ENCODE data around the gene NSMCE3.

Gene NSMCE3

GRCh38 chr15:29269485-29270168 is at the start of gene NSMCE3:
Gene NSMCE3 (minus strand): TSS chr15:29269822. CDS start chr15:29269705, 117 bp downstream.
- peak; percentile 75 for DNase-seq (ENCODE audit: low read depth)

GRCh38 chr15:29316422-29316821 is 46.8 kb upstream of the NSMCE3 start:
- no peak for DNase-seq (ENCODE audit: low read depth)

- DNase-seq (ENCODE audit: low read depth), result peak; percentile 1
Measured at GRCh38 chr15:29312387-29312786, 42.8 kb upstream of the NSMCE3 start.

GRCh38 chr15:29311696-29312095 is 42.1 kb upstream of the NSMCE3 start:
- DNase-seq (ENCODE audit: low read depth), result no peak

- no peak for DNase-seq (ENCODE audit: low read depth)
Measured at GRCh38 chr15:29309139-29309538, 39.5 kb upstream of the NSMCE3 start.

- no peak for DNase-seq (ENCODE audit: low read depth)
Measured at GRCh38 chr15:29308299-29308698, 38.7 kb upstream of the NSMCE3 start.

- DNase-seq (ENCODE audit: low read depth), result no peak
Measured at GRCh38 chr15:29305556-29305955, 35.9 kb upstream of the NSMCE3 start.

- no peak for DNase-seq (ENCODE audit: low read depth)
Measured at GRCh38 chr15:29302871-29303270, 33.2 kb upstream of the NSMCE3 start.

GRCh38 chr15:29299784-29300183 is 30.2 kb upstream of the NSMCE3 start:
- no peak for DNase-seq (ENCODE audit: low read depth)

- DNase-seq (ENCODE audit: low read depth), result no peak
Measured at GRCh38 chr15:29299331-29299730, 29.7 kb upstream of the NSMCE3 start.

GRCh38 chr15:29294732-29295325 is 25.2 kb upstream of the NSMCE3 start:
- DNase-seq (ENCODE audit: low read depth), result no peak

GRCh38 chr15:29291067-29291845 is 21.6 kb upstream of the NSMCE3 start:
- DNase-seq (ENCODE audit: low read depth), result no peak

- DNase-seq (ENCODE audit: low read depth), result no peak
Measured at GRCh38 chr15:29289173-29289572, 19.6 kb upstream of the NSMCE3 start.

GRCh38 chr15:29285386-29285785 is 15.8 kb upstream of the NSMCE3 start:
- no peak for DNase-seq (ENCODE audit: low read depth)

- no peak for DNase-seq (ENCODE audit: low read depth)
Measured at GRCh38 chr15:29283381-29283780, 13.8 kb upstream of the NSMCE3 start.

- DNase-seq (ENCODE audit: low read depth), result no peak
Measured at GRCh38 chr15:29280514-29280913, 10.9 kb upstream of the NSMCE3 start.

GRCh38 chr15:29278436-29279105 is 8.9 kb upstream of the NSMCE3 start:
- DNase-seq (ENCODE audit: low read depth), result no peak

GRCh38 chr15:29276366-29276765 is 6.7 kb upstream of the NSMCE3 start:
- DNase-seq (ENCODE audit: low read depth), result no peak

- DNase-seq (ENCODE audit: low read depth), result no peak
Measured at GRCh38 chr15:29275855-29276254, 6.2 kb upstream of the NSMCE3 start.

- DNase-seq (ENCODE audit: low read depth), result no peak
Measured at GRCh38 chr15:29274946-29275345, 5.3 kb upstream of the NSMCE3 start.

GRCh38 chr15:29272219-29272618 is 2.6 kb upstream of the NSMCE3 start:
- DNase-seq (ENCODE audit: low read depth), result no peak

GRCh38 chr15:29270976-29271375 is 1.4 kb upstream of the NSMCE3 start:
- DNase-seq (ENCODE audit: low read depth), result no peak
